HEK293T (cell line): ENCODE results near the gene RPTOR.

Source experiments
- BHLHE40 ChIP-seq: fragments of 450-650 bp; IDR thresholded peaks from 2 replicates; pipeline ENCODE4 v1.6.1; 2016; ENCODE audit warnings: mild to moderate bottlenecking, moderate library complexity, borderline replicate concordance
- CTBP1 ChIP-seq: fragments of 450-650 bp; IDR thresholded peaks from 2 replicates; pipeline ENCODE4 v1.6.1; 2016; ENCODE audit warnings: borderline replicate concordance
- ELF4 ChIP-seq: fragments of 450-650 bp; IDR thresholded peaks from 2 replicates; pipeline ENCODE4 v1.6.1; 2017; ENCODE audit warnings: antibody characterized with exemption
- FOXA1 ChIP-seq: fragments of 450-650 bp; IDR thresholded peaks from 2 replicates; pipeline ENCODE4 v1.6.1; 2016; ENCODE audit warnings: mild to moderate bottlenecking
- FOXK2 ChIP-seq: fragments of 450-650 bp; IDR thresholded peaks from 2 replicates; pipeline ENCODE4 v1.6.1; 2016; ENCODE audit warnings: mild to moderate bottlenecking
- FOXM1 ChIP-seq: fragments of 450-650 bp; IDR thresholded peaks from 2 replicates; pipeline ENCODE4 v1.6.1; 2017; ENCODE audit warnings: mild to moderate bottlenecking, borderline replicate concordance
- L3MBTL2 ChIP-seq: fragments of 450-650 bp; conservative IDR thresholded peaks from 2 replicates; pipeline ENCODE4 v1.6.1; 2016; ENCODE audit warnings: mild to moderate bottlenecking
- NFRKB ChIP-seq: fragments of 450-650 bp; IDR thresholded peaks from 2 replicates; pipeline ENCODE4 v1.6.1; 2016; ENCODE audit warnings: mild to moderate bottlenecking, moderate library complexity
- SP1 ChIP-seq: fragments of 450-650 bp; IDR thresholded peaks from 2 replicates; pipeline ENCODE4 v1.6.1; 2017
- SUZ12 ChIP-seq: fragments of 450-650 bp; IDR thresholded peaks from 2 replicates; pipeline ENCODE4 v1.6.1; 2016; ENCODE audit warnings: mild to moderate bottlenecking
- TARDBP ChIP-seq: fragments of 450-650 bp; IDR thresholded peaks from 2 replicates; pipeline ENCODE4 v1.6.1; 2016
- ZNF384 ChIP-seq: fragments of 450-650 bp; IDR thresholded peaks from 2 replicates; pipeline ENCODE4 v1.6.1; 2016

DNA sequence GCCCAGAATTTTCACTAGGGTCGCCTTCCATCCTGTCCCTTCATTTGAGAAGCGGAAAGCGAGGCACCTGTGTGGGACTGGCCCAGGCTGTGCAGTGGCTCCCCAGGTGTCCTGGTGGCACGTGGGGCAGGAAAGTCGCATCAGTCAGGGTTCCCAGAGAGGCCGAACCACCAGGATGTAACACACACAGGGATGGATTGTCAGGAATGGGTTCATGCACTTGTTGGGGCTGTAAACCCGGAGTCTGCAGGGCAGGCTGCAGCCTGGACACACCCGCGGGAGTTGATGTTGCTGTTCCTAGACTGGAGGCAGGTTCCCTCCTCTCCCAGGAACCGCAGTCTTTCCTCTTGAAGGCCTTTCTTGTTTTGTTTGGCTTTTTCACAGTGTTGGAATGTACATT lies 30.7 kb upstream of the RPTOR start:
- TF ChIP-seq FOXA1: no peak
- TF ChIP-seq ZNF384: no peak
- no peak for TF ChIP-seq ELF4
- no peak for TF ChIP-seq SP1
- TF ChIP-seq FOXM1: no peak
- no peak for TF ChIP-seq SUZ12
- TF ChIP-seq FOXK2: no peak
- no peak for TF ChIP-seq NFRKB
- TF ChIP-seq TARDBP: no peak
- TF ChIP-seq BHLHE40: no peak
- TF ChIP-seq CTBP1: no peak
- TF ChIP-seq L3MBTL2: no peak
